ENCODE data around the gene PPM1D. TPM values are rescaled to one million over a fixed set of nuclear protein-coding genes. Genes with fewer than 3 reads are reported as not detected.

Gene PPM1D
- total and polyA plus RNA-seq, 2 of the 13 experiments (the other 11 are each of a cell fraction or from before 2014, with no cell fraction given): 8.0 to 26.2 TPM

GRCh38 chr17:60601447-60602384, 1.7 kb downstream of the PPM1D start (continued):
- TF ChIP-seq ASH2L (IDR thresholded peaks at IDR 0.05; ENCODE audit: insufficient read length, low read depth, low read length): peak; percentile 50
- TF ChIP-seq ZNF367 (CRISPR knock-in tag; IDR thresholded peaks at IDR 0.05; ENCODE audit: borderline replicate concordance): no peak
- no peak for TF ChIP-seq GABPB1 (CRISPR knock-in tag; IDR thresholded peaks at IDR 0.05)
- no peak; the same call in 1 of the 2 replicates for TF ChIP-seq ZNF430 (CRISPR knock-in tag; IDR thresholded peaks at IDR 0.05)
- TF ChIP-seq ZSCAN12 (CRISPR knock-in tag; IDR thresholded peaks at IDR 0.05): no peak
- no peak for TF ChIP-seq KMT2B (CRISPR knock-in tag; IDR thresholded peaks at IDR 0.05)
- TF ChIP-seq DDIT3 (CRISPR knock-in tag; IDR thresholded peaks at IDR 0.05): no peak
- no peak for TF ChIP-seq ZNF362 (CRISPR knock-in tag; IDR thresholded peaks at IDR 0.05; ENCODE audit: borderline replicate concordance)
- no peak for TF ChIP-seq ZUFSP (CRISPR knock-in tag; IDR thresholded peaks at IDR 0.05; ENCODE audit: borderline replicate concordance)
- peak; percentile 75; the same call in 1 of the 2 replicates for TF ChIP-seq ZSCAN5A (CRISPR knock-in tag; IDR thresholded peaks at IDR 0.05; ENCODE audit: borderline replicate concordance)
- TF ChIP-seq AKAP8 (CRISPR knock-in tag; IDR thresholded peaks at IDR 0.05): no peak
- no peak for TF ChIP-seq TMF1 (CRISPR knock-in tag; IDR thresholded peaks at IDR 0.05; ENCODE audit: low read depth)
- no peak for TF ChIP-seq ISL2 (CRISPR knock-in tag; IDR thresholded peaks at IDR 0.05)
- TF ChIP-seq ZBTB21 (CRISPR knock-in tag; IDR thresholded peaks at IDR 0.05): no peak
- TF ChIP-seq KLF16 (CRISPR knock-in tag; IDR thresholded peaks at IDR 0.05): peak in 1 of 2 experiments; percentile 64; a peak in 2 of 4 replicates
- TF ChIP-seq TOPORS (CRISPR knock-in tag; IDR thresholded peaks at IDR 0.05): no peak
- TF ChIP-seq ZNF841 (CRISPR knock-in tag; IDR thresholded peaks at IDR 0.05; ENCODE audit: borderline replicate concordance): no peak
- TF ChIP-seq MTF1 (CRISPR knock-in tag; IDR thresholded peaks at IDR 0.05): no peak
- TF ChIP-seq ZFP36 (IDR thresholded peaks at IDR 0.05; ENCODE audit: borderline replicate concordance, low read depth, low read length, partially characterized antibody): no peak
- TF ChIP-seq CREBL2 (CRISPR knock-in tag; IDR thresholded peaks at IDR 0.05; ENCODE audit: borderline replicate concordance): no peak
- TF ChIP-seq SRY (CRISPR knock-in tag; IDR thresholded peaks at IDR 0.05): no peak
- TF ChIP-seq NFYB (CRISPR knock-in tag; IDR thresholded peaks at IDR 0.05): peak; percentile 89
- no peak for TF ChIP-seq ZNF709 (CRISPR knock-in tag; IDR thresholded peaks at IDR 0.05)
- TF ChIP-seq ZNF143 (CRISPR knock-in tag; IDR thresholded peaks at IDR 0.05): no peak

All from HepG2 (cell line).